ENCODE data around the gene VPS13A. TPM values are rescaled to one million over a fixed set of nuclear protein-coding genes. Genes with fewer than 3 reads are reported as not detected.
A peak's percentile ranks its signal among the peaks of the same experiment; 100 is the strongest.

VPS13A gene
- total RNA-seq, 1 donor from 2014 or later = 19.5 TPM

DNA sequence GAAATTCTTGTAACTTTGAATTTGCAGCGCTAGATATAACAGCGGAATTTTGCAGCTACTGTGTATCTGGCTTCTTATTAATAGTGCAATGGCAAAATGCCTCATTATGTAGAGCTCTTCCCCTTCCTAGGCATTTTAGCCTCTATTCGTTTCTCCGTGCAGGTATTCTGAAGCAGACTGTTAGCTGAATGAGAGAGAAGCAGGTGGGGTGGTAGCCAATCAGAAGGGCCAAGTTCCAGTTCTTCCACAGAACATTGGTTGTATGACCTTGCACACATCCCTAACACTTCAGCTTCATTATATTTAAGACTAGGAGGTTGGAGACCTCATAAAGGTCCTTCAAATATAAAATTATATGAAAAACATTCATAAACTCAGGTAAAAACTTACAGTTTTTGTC, 1.2 kb upstream of the VPS13A start:
- Histone ChIP-seq H3K4me3 (ENCODE audit: low read depth, low read length) (no peak overlapping the region), H3K27me3 (ENCODE audit: control insufficient read depth, insufficient read depth, low read length) (no peaks in the 10 kb centered on the region), H3K36me3 (ENCODE audit: control insufficient read depth, insufficient read depth, low read length) (no peaks in the 10 kb centered on the region)
- DNase-seq (ENCODE audit: low read depth) (no peak), FAIRE-seq (no peak)
- TF ChIP-seq, protein P1, sequence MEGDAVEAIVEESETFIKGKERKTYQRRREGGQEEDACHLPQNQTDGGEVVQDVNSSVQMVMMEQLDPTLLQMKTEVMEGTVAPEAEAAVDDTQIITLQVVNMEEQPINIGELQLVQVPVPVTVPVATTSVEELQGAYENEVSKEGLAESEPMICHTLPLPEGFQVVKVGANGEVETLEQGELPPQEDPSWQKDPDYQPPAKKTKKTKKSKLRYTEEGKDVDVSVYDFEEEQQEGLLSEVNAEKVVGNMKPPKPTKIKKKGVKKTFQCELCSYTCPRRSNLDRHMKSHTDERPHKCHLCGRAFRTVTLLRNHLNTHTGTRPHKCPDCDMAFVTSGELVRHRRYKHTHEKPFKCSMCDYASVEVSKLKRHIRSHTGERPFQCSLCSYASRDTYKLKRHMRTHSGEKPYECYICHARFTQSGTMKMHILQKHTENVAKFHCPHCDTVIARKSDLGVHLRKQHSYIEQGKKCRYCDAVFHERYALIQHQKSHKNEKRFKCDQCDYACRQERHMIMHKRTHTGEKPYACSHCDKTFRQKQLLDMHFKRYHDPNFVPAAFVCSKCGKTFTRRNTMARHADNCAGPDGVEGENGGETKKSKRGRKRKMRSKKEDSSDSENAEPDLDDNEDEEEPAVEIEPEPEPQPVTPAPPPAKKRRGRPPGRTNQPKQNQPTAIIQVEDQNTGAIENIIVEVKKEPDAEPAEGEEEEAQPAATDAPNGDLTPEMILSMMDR (IDR thresholded peaks at IDR 0.05; ENCODE audit: insufficient read depth, low read length, severe bottlenecking) = no peak

DNA sequence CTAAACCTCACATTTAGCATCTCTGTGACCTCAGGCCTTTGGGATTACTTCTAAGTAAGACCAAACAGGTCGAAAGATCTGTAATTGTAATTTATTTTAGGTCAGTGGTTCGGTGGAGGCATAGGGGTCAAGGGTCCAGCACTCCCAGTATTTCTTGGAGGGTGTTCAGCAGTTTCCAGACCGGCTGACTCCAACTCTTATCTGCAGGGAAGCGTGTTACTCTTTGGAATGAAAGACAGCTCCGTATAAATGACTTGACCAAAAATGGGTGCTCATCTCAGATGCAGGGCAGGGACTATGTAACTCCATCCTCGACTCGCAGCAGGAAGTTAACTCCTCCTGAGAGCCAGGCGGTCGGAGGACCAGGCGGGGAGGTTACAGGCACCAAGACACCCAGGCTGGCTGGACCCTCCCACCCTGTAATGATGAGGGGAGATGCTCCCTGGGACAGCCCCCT, 620 bp upstream of the VPS13A start:
- no peaks in the 10 kb centered on the region for H3K27me3 ChIP-seq (ENCODE audit: control insufficient read depth, insufficient read depth, low read length)
- TF ChIP-seq, protein P1 (IDR thresholded peaks at IDR 0.05; ENCODE audit: insufficient read depth, low read length, severe bottlenecking) = no peak
- no peak for DNase-seq (ENCODE audit: low read depth)
- no peak for FAIRE-seq
- H3K4me3 ChIP-seq (ENCODE audit: low read depth, low read length) = peak overlapping the region; percentile 72
- H3K36me3 ChIP-seq (ENCODE audit: control insufficient read depth, insufficient read depth, low read length) = no peaks in the 10 kb centered on the region

DNA sequence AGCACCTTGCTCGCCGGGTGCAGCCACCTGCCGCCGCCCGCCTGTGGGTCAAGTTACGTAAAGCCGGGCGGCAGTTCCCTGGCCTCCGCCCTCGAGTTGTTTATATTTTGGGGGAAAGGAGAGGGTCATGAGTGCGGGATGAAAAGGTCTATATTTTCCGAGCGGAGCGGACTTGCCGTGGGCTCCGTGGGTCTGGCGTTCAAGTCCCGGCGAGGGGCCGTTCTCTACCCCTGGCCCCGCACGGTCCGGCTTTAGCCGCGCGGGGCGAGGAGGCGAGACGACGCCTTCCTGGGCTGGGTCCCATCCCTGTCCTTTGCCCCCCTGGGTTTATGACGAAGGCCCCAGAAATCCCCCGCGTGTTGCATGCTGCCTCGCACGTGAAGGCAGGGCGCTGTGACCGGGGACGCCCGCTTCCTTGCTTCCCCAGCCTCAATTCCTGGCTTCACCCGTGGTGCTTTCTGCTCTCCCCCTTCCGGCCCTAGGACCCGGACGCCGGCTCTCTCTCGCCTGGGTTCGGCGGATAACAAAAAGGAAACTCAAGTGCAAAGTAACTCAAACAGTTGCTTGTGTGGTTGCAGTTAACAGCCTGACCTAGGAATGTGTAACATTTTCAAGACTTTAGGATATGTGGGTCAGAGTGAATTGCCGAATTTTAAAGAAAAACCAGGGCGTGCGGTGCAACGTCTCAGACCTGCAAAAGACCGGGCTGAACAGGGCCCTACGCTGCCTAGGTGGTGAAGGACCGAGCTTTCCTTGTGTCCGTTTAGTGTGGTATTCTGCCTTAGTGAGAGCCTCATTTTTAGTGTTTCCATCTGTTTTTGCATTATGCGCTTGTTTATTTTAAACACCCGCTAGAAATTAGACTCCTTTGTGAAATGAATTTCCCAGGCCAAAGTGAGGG, 810 bp downstream of the VPS13A start:
- FAIRE-seq = no peak
- Histone ChIP-seq H3K27me3 (ENCODE audit: control insufficient read depth, insufficient read depth, low read length) (no peaks in the 10 kb centered on the region), H3K4me3 (ENCODE audit: low read depth, low read length) (peak overlapping the region; percentile 72), H3K36me3 (ENCODE audit: control insufficient read depth, insufficient read depth, low read length) (no peaks in the 10 kb centered on the region)
- TF ChIP-seq, protein P1 (IDR thresholded peaks at IDR 0.05; ENCODE audit: insufficient read depth, low read length, severe bottlenecking) = no peak
- DNase-seq (ENCODE audit: low read depth) = peak; percentile 21

DNA sequence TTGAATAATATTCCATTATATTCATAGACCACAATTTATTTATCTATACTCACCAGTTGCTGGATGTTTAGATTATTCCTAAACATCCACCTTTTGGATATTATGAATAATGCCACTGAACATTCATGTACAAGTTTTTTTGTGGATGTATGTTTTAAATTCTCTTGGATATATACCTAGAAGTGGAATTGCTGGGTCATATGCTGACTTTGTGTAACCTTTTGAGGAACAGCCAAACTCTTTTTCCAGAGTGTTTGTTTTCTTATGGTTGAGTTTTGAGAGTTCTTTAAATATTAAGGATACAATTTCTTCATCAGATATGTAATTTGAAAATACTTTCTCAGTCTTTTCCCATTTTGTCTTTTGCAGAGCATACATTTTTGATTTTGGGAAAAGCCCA, 2.7 kb downstream of the VPS13A start:
- Histone ChIP-seq H3K27me3 (ENCODE audit: control insufficient read depth, insufficient read depth, low read length) (no peaks in the 10 kb centered on the region), H3K36me3 (ENCODE audit: control insufficient read depth, insufficient read depth, low read length) (no peaks in the 10 kb centered on the region), H3K4me3 (ENCODE audit: low read depth, low read length) (no peak overlapping the region)
- TF ChIP-seq, protein P1 (IDR thresholded peaks at IDR 0.05; ENCODE audit: insufficient read depth, low read length, severe bottlenecking) = no peak
- FAIRE-seq = no peak
- no peak for DNase-seq (ENCODE audit: low read depth)

DNA sequence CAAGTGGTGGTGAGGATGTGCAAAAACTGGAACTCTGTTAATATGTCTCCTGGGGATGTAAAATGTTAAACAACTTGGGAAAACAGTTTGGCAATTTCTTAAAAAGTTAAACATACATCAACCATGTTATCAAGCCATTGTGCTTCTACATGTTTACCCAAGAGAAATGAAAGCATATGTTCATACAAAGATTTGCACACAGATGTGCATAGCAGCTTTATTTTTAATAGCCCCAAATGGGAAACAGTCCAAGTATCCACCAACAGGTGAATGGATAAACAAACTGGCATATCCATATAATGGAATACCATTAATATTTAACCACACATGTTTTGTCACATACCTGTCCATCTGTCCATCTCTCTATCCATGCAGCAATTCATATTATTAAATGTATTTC, 6.2 kb downstream of the VPS13A start:
- DNase-seq (ENCODE audit: low read depth) (no peak), FAIRE-seq (no peak)
- TF ChIP-seq, protein P1 (IDR thresholded peaks at IDR 0.05; ENCODE audit: insufficient read depth, low read length, severe bottlenecking) = no peak
- H3K27me3 ChIP-seq (ENCODE audit: control insufficient read depth, insufficient read depth, low read length) = no peaks in the 10 kb centered on the region
- H3K36me3 ChIP-seq (ENCODE audit: control insufficient read depth, insufficient read depth, low read length) = no peaks in the 10 kb centered on the region
- no peak overlapping the region for H3K4me3 ChIP-seq (ENCODE audit: low read depth, low read length)

Measured in bronchial epithelial cell (primary cell).